GM19035 (cell line): ENCODE results near the gene DHX57.
"Not testable (repeated sequence)": the region's sequence is repeated elsewhere in the genome, so short reads cannot be mapped to it uniquely, and the experiment has no call there.

ENCODE experiments used
- ATAC-seq: cut with Tn5 transposase; IDR thresholded peaks from one replicate; pipeline ENCODE4 v1.9.1; 2021; ENCODE audit not compliant: unreplicated experiment

The DHX57 gene

GRCh38 chr2:38806015-38806732 is 69.6 kb downstream of the DHX57 start:
- ATAC-seq = no peak

- ATAC-seq = no peak
These were observed 77.8 kb downstream of the DHX57 start for GRCh38 chr2:38797953-38798352.

GRCh38 chr2:38797250-38797676 is 78.5 kb downstream of the DHX57 start:
- ATAC-seq = no peak

- not testable (repeated sequence) for ATAC-seq
These were observed 80.7 kb downstream of the DHX57 start for GRCh38 chr2:38795016-38795415.

GRCh38 chr2:38794235-38794946 is 81.3 kb downstream of the DHX57 start:
- no peak for ATAC-seq

GRCh38 chr2:38793511-38793910 is 82.2 kb downstream of the DHX57 start:
- ATAC-seq = no peak

GRCh38 chr2:38792751-38793150 is 83.0 kb downstream of the DHX57 start:
- ATAC-seq = no peak

GRCh38 chr2:38792321-38792720 is 83.4 kb downstream of the DHX57 start:
- not testable (repeated sequence) for ATAC-seq

- ATAC-seq = no peak
These were observed 84.0 kb downstream of the DHX57 start for GRCh38 chr2:38791744-38792143.

GRCh38 chr2:38789691-38790090 is 86.0 kb downstream of the DHX57 start:
- no peak for ATAC-seq

GRCh38 chr2:38788306-38788705 is 87.4 kb downstream of the DHX57 start:
- ATAC-seq = no peak

GRCh38 chr2:38783586-38783985 is 92.1 kb downstream of the DHX57 start:
- ATAC-seq = no peak

- ATAC-seq = no peak
These were observed 97.0 kb downstream of the DHX57 start for GRCh38 chr2:38778687-38779082.

GRCh38 chr2:38776531-38776930 is 99.2 kb downstream of the DHX57 start:
- ATAC-seq = no peak

- ATAC-seq = no peak
These were observed 99.9 kb downstream of the DHX57 start for GRCh38 chr2:38775921-38776225.

GRCh38 chr2:38775097-38775920 is 100.4 kb downstream of the DHX57 start:
- ATAC-seq = no peak

- ATAC-seq = no peak
These were observed 104.1 kb downstream of the DHX57 start for GRCh38 chr2:38771632-38772031.

GRCh38 chr2:38765551-38765950 is 110.2 kb downstream of the DHX57 start:
- ATAC-seq = no peak

- no peak for ATAC-seq
These were observed 110.6 kb downstream of the DHX57 start for GRCh38 chr2:38765149-38765548.

- no peak for ATAC-seq
These were observed 112.0 kb downstream of the DHX57 start for GRCh38 chr2:38763728-38764127.

GRCh38 chr2:38763228-38763627 is 112.5 kb downstream of the DHX57 start:
- no peak for ATAC-seq

GRCh38 chr2:38755891-38756290 is 119.8 kb downstream of the DHX57 start:
- not testable (repeated sequence) for ATAC-seq
